Endothelial cell of umbilical vein (primary cell): ENCODE data around the gene ALDH1A3. TPM values are rescaled to one million over a fixed set of nuclear protein-coding genes. Genes with fewer than 3 reads are reported as not detected.

ENCODE experiments used
- BruUV-seq: library from RNA; stranded (reverse); fragments of 400-500 nt; replicated peaks from 2 replicates; lab custom pipeline; 2021; lab: Mats Ljungman, UMichigan
- CTCF ChIA-PET: fragments of 300-600, 350-600 bp; sonication (Branson Sonifier 250); formaldehyde crosslinking; loops from one replicate; lab custom pipeline; 2021; ENCODE audit warnings: antibody characterized with exemption, inconsistent platforms; lab: Charles Lee
- POLR2A ChIA-PET: fragments of 300-600, 350-600 bp; sonication (Branson Sonifier 250); formaldehyde crosslinking; loops from one replicate; lab custom pipeline; 2021; ENCODE audit warnings: antibody characterized with exemption, inconsistent platforms; lab: Charles Lee
- DNase-seq: peaks from one replicate; pipeline ENCODE4 v3.0.0-alpha.2; 2011; ENCODE audit warnings: low read depth, low spot score
- FAIRE-seq: peaks from 2 replicates; lab custom pipeline; 2011; peaks lifted over from hg19 to GRCh38; lab: Jason Lieb, UNC
- H2AFZ ChIP-seq: 2 replicates; pipeline ENCODE4 v1.6.0; 2012; ENCODE audit warnings: low read depth, low read length, control low read depth, inconsistent platforms
- H3K27ac ChIP-seq: 2 replicates; pipeline ENCODE4 v1.5.1; 2011; ENCODE audit warnings: low read depth, mild to moderate bottlenecking, control low read depth, low read length, moderate library complexity; ENCODE audit not compliant: insufficient read depth
- H3K27me3 ChIP-seq, 2 experiments: 2 replicates each; pipeline versions ENCODE4 v1.6.0 to v1.6.1; 2011; ENCODE audit warnings: low read length in 2 of 2, mixed read lengths in 1 of 2; ENCODE audit not compliant: control insufficient read depth in 2 of 2, insufficient read depth in 2 of 2
- H3K36me3 ChIP-seq, 2 experiments: 2 replicates in 1 of 2; 3 replicates in 1 of 2; pipeline ENCODE4 v1.5.1; 2011; ENCODE audit warnings: low read length in 2 of 2, mild to moderate bottlenecking in 1 of 2, moderate library complexity in 1 of 2; ENCODE audit not compliant: control insufficient read depth in 2 of 2, insufficient read depth in 2 of 2; ENCODE audit errors: extremely low read depth in 1 of 2
- H3K4me1 ChIP-seq: 3 replicates; pipeline ENCODE4 v1.5.1; 2011; ENCODE audit warnings: mild to moderate bottlenecking, low read length; ENCODE audit not compliant: control insufficient read depth, insufficient read depth; ENCODE audit errors: extremely low read depth
- H3K4me2 ChIP-seq: 2 replicates; pipeline ENCODE4 v1.6.1; 2011; ENCODE audit warnings: low read length, control low read depth, mixed read lengths; ENCODE audit not compliant: insufficient read depth
- H3K4me3 ChIP-seq, 3 experiments: fragments of 200-600 bp in 1 of 3; sonication (generic), shearing (Covaris generic) in 1 of 3; replicated peaks in 1 of 3; 2 replicates each; pipeline ENCODE4 v1.5.1; 2011 to 2016; ENCODE audit warnings: control low read depth in 3 of 3, low read length in 3 of 3, mild to moderate bottlenecking in 2 of 3, inconsistent platforms in 1 of 3, low read depth in 1 of 3, moderate library complexity in 1 of 3; ENCODE audit not compliant: insufficient read depth in 1 of 3
- H3K79me2 ChIP-seq: 2 replicates; pipeline ENCODE4 v1.6.0; 2012; ENCODE audit warnings: low read length, inconsistent platforms; ENCODE audit not compliant: control insufficient read depth, insufficient read depth
- H3K9ac ChIP-seq: replicated peaks from 2 replicates; pipeline ENCODE3; 2011; ENCODE audit warnings: low read length, control low read depth; ENCODE audit not compliant: insufficient read depth; ENCODE audit errors: extremely low read depth
- H3K9me1 ChIP-seq: replicated peaks from 3 replicates; pipeline ENCODE4 v1.6.0; 2011; ENCODE audit warnings: mild to moderate bottlenecking, low read length; ENCODE audit not compliant: control insufficient read depth, insufficient read depth; ENCODE audit errors: extremely low read depth
- H3K9me3 ChIP-seq: replicated peaks from 2 replicates; pipeline ENCODE4 v1.5.1; 2012; ENCODE audit warnings: low read length, inconsistent platforms; ENCODE audit not compliant: control insufficient read depth, insufficient read depth
- H4K20me1 ChIP-seq: replicated peaks from 2 replicates; pipeline ENCODE3; 2011; ENCODE audit warnings: mild to moderate bottlenecking, low read length; ENCODE audit not compliant: control insufficient read depth, insufficient read depth; ENCODE audit errors: extremely low read depth
- EZH2 ChIP-seq: IDR thresholded peaks from 2 replicates; pipeline ENCODE4 v1.6.1; 2012; ENCODE audit warnings: borderline replicate concordance, low read depth, mild to moderate bottlenecking, moderate library complexity, low read length, inconsistent platforms; ENCODE audit not compliant: severe bottlenecking
- FOS ChIP-seq: IDR thresholded peaks from 2 replicates; pipeline ENCODE4 v1.6.1; 2011; ENCODE audit warnings: mild to moderate bottlenecking, low read length, moderate library complexity, borderline replicate concordance; ENCODE audit not compliant: insufficient read depth
- GATA2 ChIP-seq: IDR thresholded peaks from 2 replicates; pipeline ENCODE4 v1.7.0; 2011; ENCODE audit warnings: low read depth, mild to moderate bottlenecking, moderate library complexity, mixed read lengths, low read length; ENCODE audit not compliant: insufficient read length, insufficient read depth
- JUN ChIP-seq: IDR thresholded peaks from 2 replicates; pipeline ENCODE4 v1.6.1; 2011; ENCODE audit warnings: borderline replicate concordance, low read depth; ENCODE audit not compliant: insufficient read length, insufficient read depth
- MYC ChIP-seq: IDR thresholded peaks from one replicate; pipeline ENCODE4 v1.6.1; 2011; ENCODE audit warnings: mild to moderate bottlenecking, low read depth, low read length
- POLR2A ChIP-seq: IDR thresholded peaks from 2 replicates; pipeline ENCODE4 v1.6.1; 2012; ENCODE audit warnings: low read depth, mild to moderate bottlenecking, control low read depth, low read length
- POLR2AphosphoS5 ChIP-seq: IDR thresholded peaks from 2 replicates; pipeline ENCODE4 v1.6.1; 2012; ENCODE audit warnings: low read depth, mild to moderate bottlenecking, control low read depth, low read length, moderate library complexity; ENCODE audit not compliant: insufficient read depth
- dilution Hi-C: fragments of 300-500 bp; cut with MboI; formaldehyde crosslinking; loops from one replicate; pipeline ENCODE4 v1.15.0; 2019; ENCODE audit warnings: low sequenced_read_pairs; ENCODE audit not compliant: extremely low pct_ligation_motif_present
- intact Hi-C: fragments of 100-400 bp; cut with micrococcal nuclease; formaldehyde crosslinking; loops from one replicate; pipeline ENCODE4 v1.10.0; 2022
- polyA plus RNA-seq, 4 experiments: library from polyadenylated mRNA; depleted of rRNA in 3 of 4; stranded (reverse) in 3 of 4; unstranded in 1 of 4; fragments of >200 nt; gene quantifications; 2 replicates each; pipeline versions ENCODE4 v1.2.1 to v1.2.3, GENCODE V29; 2011 to 2012; ENCODE audit warnings: missing spikeins in 1 of 4
- total RNA-seq: library from RNA; stranded (reverse); gene quantifications from 2 replicates; pipeline ENCODE4 v1.2.3, GENCODE V29; 2021
- TF ChIP-seq, protein P1 (sequence below): IDR thresholded peaks from 2 replicates; pipeline ENCODE4 v1.6.1; 2011; ENCODE audit not compliant: insufficient read depth, insufficient read length
- TF ChIP-seq, protein P2 (sequence below), 2 donors: IDR thresholded peaks; 1 replicate in 1 of 2; 2 replicates in 1 of 2; pipeline ENCODE4 v1.5.1; 2011; ENCODE audit warnings: low read length in 2 of 2, mild to moderate bottlenecking in 2 of 2, moderate library complexity in 2 of 2, control low read depth in 1 of 2, inconsistent platforms in 1 of 2, low read depth in 1 of 2; ENCODE audit not compliant: insufficient read depth in 1 of 2; ENCODE audit errors: extremely low read depth in 1 of 2

The ALDH1A3 gene
- total and polyA plus RNA-seq, 2 donors (not counting 3 experiments of a cell fraction or from before 2014, with no cell fraction given) = 2.8 to 5.8 TPM

DNA sequence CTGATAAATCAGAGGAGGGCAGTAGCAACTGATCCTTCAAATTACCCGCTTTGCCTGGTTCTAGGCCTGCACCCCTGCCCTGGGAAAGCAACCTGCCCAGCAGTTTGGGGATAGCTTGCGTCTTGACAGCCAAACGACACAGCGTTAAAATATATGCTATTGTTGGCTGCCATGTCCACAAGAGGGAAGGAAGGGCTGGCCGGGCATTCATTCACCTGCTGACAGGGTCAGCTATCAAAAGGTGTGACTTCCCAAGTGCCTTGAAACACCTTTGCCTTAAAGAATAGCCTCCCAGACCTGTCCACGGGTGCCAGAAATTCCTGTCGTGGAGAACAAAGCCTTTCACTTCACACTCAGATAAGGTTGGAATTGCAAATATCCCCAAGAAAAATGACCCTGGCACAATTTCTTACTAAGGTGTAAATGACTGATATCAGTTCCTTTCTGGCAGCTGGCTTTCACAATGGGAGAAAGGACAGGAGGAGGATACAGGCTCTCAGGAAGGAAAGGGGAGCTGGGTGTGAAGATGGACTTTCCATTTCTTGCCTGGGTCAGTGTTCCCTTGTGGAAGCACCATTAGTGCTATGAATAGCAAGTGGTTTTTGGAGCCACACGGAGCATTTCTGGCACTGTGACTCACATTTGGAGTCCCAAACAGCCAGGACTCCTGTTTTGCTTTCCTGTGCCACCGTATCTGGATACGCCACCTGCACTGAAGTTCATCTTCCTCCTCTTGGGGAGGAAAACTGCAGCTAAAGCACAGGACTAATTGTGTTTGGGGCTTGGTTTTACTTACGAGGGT is 19.2 kb downstream of the ALDH1A3 start:
- Histone ChIP-seq H3K79me2 (no peaks in the 10 kb centered on the region), H3K9me1 (no peaks in the 10 kb centered on the region), H3K4me2 (no peak overlapping the region), H3K9ac (no peak overlapping the region), H3K4me3 (no peak overlapping the region), H3K4me1 (peaks cover 27% of the 10 kb centered on the region), H2AFZ (peak overlapping the region; percentile 16), H3K36me3 (no peaks in the 10 kb centered on the region), H3K9me3 (no peaks in the 10 kb centered on the region), H4K20me1 (no peaks in the 10 kb centered on the region), H3K27me3 (no peaks in the 10 kb centered on the region), H3K27ac (peak overlapping the region; percentile 6)
- intact Hi-C loops (no loop called here), dilution Hi-C loops (no loop called here)
- no TSS peak for BruUV-seq
- TF ChIP-seq POLR2A (no peak), POLR2AphosphoS5 (no peak), JUN (no peak), GATA2 (no peak), EZH2 (no peak), MYC (no peak), FOS (no peak)
- TF ChIP-seq, protein P1, sequence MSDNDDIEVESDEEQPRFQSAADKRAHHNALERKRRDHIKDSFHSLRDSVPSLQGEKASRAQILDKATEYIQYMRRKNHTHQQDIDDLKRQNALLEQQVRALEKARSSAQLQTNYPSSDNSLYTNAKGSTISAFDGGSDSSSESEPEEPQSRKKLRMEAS = no peak
- TF ChIP-seq, protein P2, sequence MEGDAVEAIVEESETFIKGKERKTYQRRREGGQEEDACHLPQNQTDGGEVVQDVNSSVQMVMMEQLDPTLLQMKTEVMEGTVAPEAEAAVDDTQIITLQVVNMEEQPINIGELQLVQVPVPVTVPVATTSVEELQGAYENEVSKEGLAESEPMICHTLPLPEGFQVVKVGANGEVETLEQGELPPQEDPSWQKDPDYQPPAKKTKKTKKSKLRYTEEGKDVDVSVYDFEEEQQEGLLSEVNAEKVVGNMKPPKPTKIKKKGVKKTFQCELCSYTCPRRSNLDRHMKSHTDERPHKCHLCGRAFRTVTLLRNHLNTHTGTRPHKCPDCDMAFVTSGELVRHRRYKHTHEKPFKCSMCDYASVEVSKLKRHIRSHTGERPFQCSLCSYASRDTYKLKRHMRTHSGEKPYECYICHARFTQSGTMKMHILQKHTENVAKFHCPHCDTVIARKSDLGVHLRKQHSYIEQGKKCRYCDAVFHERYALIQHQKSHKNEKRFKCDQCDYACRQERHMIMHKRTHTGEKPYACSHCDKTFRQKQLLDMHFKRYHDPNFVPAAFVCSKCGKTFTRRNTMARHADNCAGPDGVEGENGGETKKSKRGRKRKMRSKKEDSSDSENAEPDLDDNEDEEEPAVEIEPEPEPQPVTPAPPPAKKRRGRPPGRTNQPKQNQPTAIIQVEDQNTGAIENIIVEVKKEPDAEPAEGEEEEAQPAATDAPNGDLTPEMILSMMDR (IDR thresholded peaks at IDR 0.05; ENCODE audit: extremely low read depth in 1 of 2, insufficient read depth in 1 of 2, low read depth in 1 of 2, low read length in 2 of 2) = no peak
- ChIA-PET CTCF (interaction anchor here (1.2 to 3.4 kb wide), 5 partner anchors 10 to 109 kb away, joined by 3 to 14 read pairs (median 5); no protein-coding TSS in a partner anchor), POLR2A (no interaction called here)
- DNase-seq (no peak), FAIRE-seq (peak; percentile 28)
